K562 (cell line): ENCODE measurements around the gene PRR16. TPM values are rescaled to one million over a fixed set of nuclear protein-coding genes. Genes with fewer than 3 reads are reported as not detected.

Source experiments
- ATAC-seq: fragments of 200-7000 bp; cut with Tn5 transposase; 3 replicates; pipeline ENCODE4 v1.9.1; 2020; ENCODE audit warnings: moderate library complexity
- BruUV-seq: library from RNA; stranded (reverse); fragments of 400-500 nt; replicated peaks from 2 replicates; lab custom pipeline; 2021; lab: Mats Ljungman, UMichigan
- CTCF ChIA-PET: fragments of 300-600 bp; formaldehyde crosslinking; extraction: SDS; loops from one replicate; lab custom pipeline; 2021; ENCODE audit warnings: low intra/inter-chr PET ratio; lab: Yijun Ruan, JAX
- POLR2A ChIA-PET: fragments of 300-600, 350-650 bp; sonication (Branson Sonifier 250); formaldehyde crosslinking; extraction: SDS; loops from one replicate; lab custom pipeline; 2021; ENCODE audit warnings: antibody characterized with exemption, inconsistent platforms; lab: Yijun Ruan, JAX
- DNase-seq, 4 experiments: peaks; one replicate each; pipeline versions ENCODE4 v3.0.0 to v3.0.0-alpha.2; 2011 to 2018; ENCODE audit warnings: low spot score in 3 of 4, mixed read lengths in 3 of 4; ENCODE audit errors: extremely low read depth in 1 of 4
- FAIRE-seq: peaks from 2 replicates; lab custom pipeline; 2011; peaks lifted over from hg19 to GRCh38; lab: Jason Lieb, UNC
- H2AFZ ChIP-seq: 2 replicates; pipeline ENCODE4 v1.6.0; 2011; ENCODE audit warnings: low read depth, low read length, control low read depth, inconsistent platforms
- H3K27ac ChIP-seq: fragments of 200-600 bp; 3 replicates; pipeline ENCODE4 v1.8.0; 2011; ENCODE audit warnings: low read depth, mild to moderate bottlenecking, control low read depth, inconsistent platforms, low read length, moderate library complexity, mixed read lengths; ENCODE audit errors: extremely low read depth
- H3K27me3 ChIP-seq, 2 experiments: fragments of 300-600 bp in 1 of 2; 2 replicates in 1 of 2; 3 replicates in 1 of 2; pipeline versions ENCODE4 v1.6.0 to v1.8.0; 2011; ENCODE audit warnings: inconsistent platforms in 2 of 2, low read length in 2 of 2, mild to moderate bottlenecking in 1 of 2, mixed read lengths in 1 of 2, moderate library complexity in 1 of 2; ENCODE audit not compliant: control insufficient read depth in 2 of 2, insufficient read depth in 2 of 2
- H3K36me3 ChIP-seq: fragments of 300-600 bp; 3 replicates; pipeline ENCODE4 v1.8.0; 2011; ENCODE audit warnings: mild to moderate bottlenecking, low read length, inconsistent platforms; ENCODE audit not compliant: control insufficient read depth, insufficient read depth
- H3K4me1 ChIP-seq, 2 experiments: fragments of 200-600 bp in 1 of 2; replicated peaks in 1 of 2; 2 replicates in 1 of 2; 3 replicates in 1 of 2; pipeline versions ENCODE4 v1.5.1 to v1.8.0; 2011; ENCODE audit warnings: inconsistent platforms in 2 of 2, low read length in 2 of 2, mild to moderate bottlenecking in 1 of 2, mixed read lengths in 1 of 2, moderate library complexity in 1 of 2; ENCODE audit not compliant: control insufficient read depth in 2 of 2, insufficient read depth in 2 of 2
- H3K4me2 ChIP-seq: 2 replicates; pipeline ENCODE4 v1.6.1; 2011; ENCODE audit warnings: low read length, control low read depth, inconsistent platforms, mixed read lengths; ENCODE audit not compliant: insufficient read depth
- H3K4me3 ChIP-seq: fragments of 200-600 bp; sonication (generic), shearing (Covaris generic); 2 replicates; pipeline ENCODE4 v1.5.1; 2016; ENCODE audit warnings: control low read depth, inconsistent platforms
- H3K79me2 ChIP-seq: fragments of 200-600 bp; 3 replicates; pipeline ENCODE4 v1.8.0; 2011; ENCODE audit warnings: low read length, inconsistent platforms; ENCODE audit not compliant: control insufficient read depth, insufficient read depth
- H3K9ac ChIP-seq, 2 experiments: 2 replicates each; pipeline versions ENCODE4 v1.6.0 to v1.6.1; 2011; ENCODE audit warnings: low read depth in 2 of 2, low read length in 2 of 2, control low read depth in 1 of 2, inconsistent platforms in 1 of 2, mild to moderate bottlenecking in 1 of 2, mixed read lengths in 1 of 2; ENCODE audit not compliant: insufficient read depth in 1 of 2
- H3K9me1 ChIP-seq: one replicate; pipeline ENCODE4 v1.6.0; 2011; ENCODE audit warnings: inconsistent platforms, mild to moderate bottlenecking, low read length, moderate library complexity; ENCODE audit not compliant: control insufficient read depth, insufficient read depth
- H3K9me3 ChIP-seq: replicated peaks from 2 replicates; pipeline ENCODE4 v1.5.1; 2011; ENCODE audit warnings: low read depth, low read length, inconsistent platforms; ENCODE audit not compliant: control insufficient read depth, insufficient read depth
- H4K20me1 ChIP-seq: replicated peaks from 2 replicates; pipeline ENCODE4 v1.6.1; 2011; ENCODE audit warnings: low read length, inconsistent platforms, mixed read lengths; ENCODE audit not compliant: control insufficient read depth, insufficient read depth
- CBX1 ChIP-seq: sonication (generic); IDR thresholded peaks from 2 replicates; pipeline ENCODE4 v1.6.1; 2016; ENCODE audit warnings: antibody characterized with exemption, low read depth, mild to moderate bottlenecking
- DIDO1 ChIP-seq: fragments of 450-650 bp; IDR thresholded peaks from 2 replicates; pipeline ENCODE4 v1.6.1; 2016; ENCODE audit warnings: low read depth, missing biosample characterization, missing genetic modification characterization
- GATAD2A ChIP-seq: fragments of 450-650 bp; IDR thresholded peaks from 2 replicates; pipeline ENCODE4 v1.6.1; 2017
- HINFP ChIP-seq: fragments of 450-650 bp; conservative IDR thresholded peaks from 2 replicates; pipeline ENCODE4 v1.6.1; 2016; ENCODE audit warnings: missing genetic modification characterization, low read depth, mild to moderate bottlenecking, control low read depth, missing compliant biosample characterization
- HMG20B ChIP-seq: fragments of 250-450 bp; sonication (Bioruptor Pico); IDR thresholded peaks from 2 replicates; pipeline ENCODE4 v1.5.0; 2021; ENCODE audit warnings: mild to moderate bottlenecking
- LEF1 ChIP-seq: fragments of 450-650 bp; IDR thresholded peaks from 2 replicates; pipeline ENCODE4 v1.6.1; 2016; ENCODE audit warnings: mild to moderate bottlenecking
- MTA2 ChIP-seq: fragments of 450-650 bp; IDR thresholded peaks from 2 replicates; pipeline ENCODE4 v1.6.1; 2016; ENCODE audit warnings: low read depth
- PBX2 ChIP-seq, 2 experiments: IDR thresholded peaks in 1 of 2; conservative IDR thresholded peaks in 1 of 2; 2 replicates each; pipeline ENCODE4 v1.6.1; 2016; ENCODE audit warnings: low read depth in 2 of 2, mild to moderate bottlenecking in 1 of 2, missing compliant biosample characterization in 1 of 2, missing genetic modification characterization in 1 of 2, moderate library complexity in 1 of 2
- SP2 ChIP-seq: IDR thresholded peaks from 2 replicates; pipeline ENCODE4 v1.6.1; 2011; ENCODE audit warnings: mild to moderate bottlenecking, low read depth, low read length, moderate library complexity; ENCODE audit not compliant: poor library complexity, severe bottlenecking; ENCODE audit errors: extremely low read depth
- STAG1 ChIP-seq: sonication (generic); formaldehyde crosslinking; IDR thresholded peaks from 2 replicates; pipeline ENCODE4 v1.5.0; 2020; ENCODE audit warnings: missing genetic modification reagents, borderline replicate concordance
- THRAP3 ChIP-seq: fragments of 450-650 bp; IDR thresholded peaks from 2 replicates; pipeline ENCODE4 v1.6.1; 2016; ENCODE audit warnings: mild to moderate bottlenecking, inconsistent platforms, borderline replicate concordance
- XRCC3 ChIP-seq: fragments of 450-650 bp; IDR thresholded peaks from 2 replicates; pipeline ENCODE4 v1.6.1; 2017; ENCODE audit warnings: mild to moderate bottlenecking, moderate library complexity
- ZKSCAN8 ChIP-seq: fragments of 200-800 bp; sonication (Bioruptor generic); IDR thresholded peaks from 2 replicates; pipeline ENCODE4 v1.6.1; 2016; ENCODE audit warnings: missing genetic modification characterization, missing compliant biosample characterization
- ZNF785 ChIP-seq: fragments of 250-450 bp; sonication (Bioruptor Pico); IDR thresholded peaks from 2 replicates; pipeline ENCODE4 v1.4.0; 2020; ENCODE audit warnings: mild to moderate bottlenecking
- WGBS: fragments of 100-300 bp; shearing (Covaris generic); methylation state at CpG from one replicate; pipeline ENCODE4 v1.1.6; 2016; ENCODE audit warnings: low coverage, mixed read lengths; ENCODE audit not compliant: insufficient coverage; ENCODE audit errors: missing lambda C conversion rate; 5-methylcytosine and 5-hydroxymethylcytosine counted together
- in situ Hi-C: fragments of 300-500 bp; cut with MboI; formaldehyde crosslinking; loops from 4 replicates; pipeline ENCODE4 v1.15.0; 2018; ENCODE audit warnings: inconsistent platforms, mixed read lengths
- intact Hi-C: fragments of 100-400 bp; cut with micrococcal nuclease; formaldehyde crosslinking; loops from 2 replicates; pipeline ENCODE4 v1.14.2; 2022
- polyA plus RNA-seq, 8 experiments: library from polyadenylated mRNA; depleted of rRNA in 4 of 8; stranded (reverse) in 5 of 8; unstranded in 3 of 8; fragments of >200 nt; fragmentation: Nextera tagmentation in 2 of 8; fragmentation: Illumina TruSeq in 1 of 8; extraction: Ambion mirVana in 2 of 8; extraction: Trizol in 1 of 8; gene quantifications; 2 replicates each; pipeline versions ENCODE4 v1.2.1 to v1.2.3, GENCODE V29; 2011 to 2014; ENCODE audit warnings: inconsistent platforms in 1 of 8, missing spikeins in 1 of 8
- total RNA-seq, 7 experiments: library from RNA; depleted of rRNA in 6 of 7; stranded (reverse); fragments of >200 nt in 6 of 7; fragmentation: Illumina TruSeq in 2 of 7; extraction: Trizol in 2 of 7; gene quantifications; 2 replicates each; pipeline versions ENCODE4 v1.2.1 to v1.2.3, GENCODE V29; 2011 to 2021; ENCODE audit warnings: low replicate concordance in 1 of 7

Gene PRR16
- total and polyA plus RNA-seq, 9 of the 15 experiments (the other 6 are each of a cell fraction or from before 2014, with no cell fraction given): 0.61 to 10.1 (median 3.3) TPM

GRCh38 chr5:120516805-120517204 is 52.7 kb downstream of the PRR16 start:
- Histone ChIP-seq H3K9ac (no peak overlapping the region; a peak in 1 of 4 replicates), H4K20me1 (no peaks in the 10 kb centered on the region), H3K36me3 (no peaks in the 10 kb centered on the region), H3K79me2 (peaks cover 38% of the 10 kb centered on the region), H3K4me1 (peaks cover 0 to 16% of the 10 kb centered on the region in 2 experiments; a peak in 2 of 5 replicates), H3K9me3 (no peaks in the 10 kb centered on the region), H3K27ac (peak overlapping the region; percentile 50; the same call in 1 of the 3 replicates), H2AFZ (no peak overlapping the region), H3K4me3 (no peak overlapping the region), H3K4me2 (no peak overlapping the region), H3K9me1 (no peaks in the 10 kb centered on the region), H3K27me3 (no peaks in the 10 kb centered on the region)
- intact Hi-C loops (loop anchor here (10.0 kb wide), 1 partner anchor 1442 kb away; the partner anchor contains the start of gene DMXL1), in situ Hi-C loops (no loop called here)
- no peak for FAIRE-seq
- no TSS peak for BruUV-seq
- POLR2A ChIA-PET: no interaction called here
- CTCF ChIA-PET: no interaction called here
- TF ChIP-seq LEF1 (no peak), HINFP (tag) (no peak), CBX1 (no peak), STAG1 (no peak), HMG20B (CRISPR knock-in tag) (no peak), ZNF785 (CRISPR knock-in tag) (no peak), ZKSCAN8 (CRISPR knock-in tag) (no peak), DIDO1 (tag) (no peak), SP2 (no peak), THRAP3 (no peak), MTA2 (no peak), PBX2 (CRISPR knock-in tag; IDR thresholded peaks at IDR 0.05; ENCODE audit: low read depth) (no peak), PBX2 (tag; conservative IDR thresholded peaks at IDR 0.05; ENCODE audit: low read depth) (no peak), GATAD2A (no peak), XRCC3 (no peak)
- WGBS: 38% methylated on average over 2 of the region's 2 CpGs
- no peak for DNase-seq
- ATAC-seq: no peak
